ENCODE measurements around the gene ARRB1. TPM values are rescaled to one million over a fixed set of nuclear protein-coding genes. Genes with fewer than 3 reads are reported as not detected.

The ARRB1 gene
- total and polyA plus RNA-seq, 4 donors: 3.3 to 21.2 (median 12.5) TPM

DNA sequence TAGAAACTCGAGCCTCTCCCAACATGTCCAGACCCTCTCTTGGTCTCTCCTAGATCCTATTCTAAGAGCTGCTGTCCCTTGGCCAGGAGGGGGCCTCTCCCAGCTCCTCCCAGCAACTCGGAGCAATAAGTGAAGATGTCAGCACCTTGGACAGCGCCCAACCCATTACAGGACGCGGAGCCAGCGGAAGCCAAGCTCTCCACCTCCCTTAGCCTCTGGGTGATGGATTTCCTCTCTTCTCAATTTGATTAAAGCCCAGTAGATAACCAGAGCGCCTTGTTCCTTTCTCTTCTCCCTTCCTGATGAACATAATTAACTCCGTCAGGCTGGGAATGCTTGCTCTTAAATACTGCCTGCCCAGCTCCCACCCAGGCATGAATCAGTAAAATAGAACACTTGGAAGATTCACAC is 137.0 kb downstream of the ARRB1 start:
- Histone ChIP-seq H3K4me3 (ENCODE audit: low read depth in 1 of 3, low read length in 3 of 3) (no peak overlapping the region), H3K4me1 (ENCODE audit: control insufficient read depth in 4 of 4, insufficient read depth in 4 of 4, low read length in 3 of 4) (no peaks in the 10 kb centered on the region), H3K36me3 (ENCODE audit: control insufficient read depth in 4 of 4, insufficient read depth in 3 of 4, low read depth in 1 of 4, low read length in 3 of 4) (no peaks in the 10 kb centered on the region), H3K9me3 (ENCODE audit: control insufficient read depth in 4 of 4, low read length in 3 of 4) (no peaks in the 10 kb centered on the region), H3K27me3 (ENCODE audit: control insufficient read depth in 4 of 4, insufficient read depth in 4 of 4, low read length in 3 of 4) (no peaks in the 10 kb centered on the region), H3K27ac (ENCODE audit: low read depth in 1 of 2, low read length in 2 of 2) (no peak overlapping the region), H3K9ac (ENCODE audit: low read depth in 1 of 2, low read length in 2 of 2) (no peak overlapping the region)
- DNase-seq (ENCODE audit: low spot score): peak; percentile 83
- TF ChIP-seq CTCF (IDR thresholded peaks at IDR 0.05; ENCODE audit: low read depth, low read length, missing input control) (peak; percentile 11), RAD21 (IDR thresholded peaks at IDR 0.05) (peak in 1 of 2 donors; percentile 48), NR2F2 (IDR thresholded peaks at IDR 0.05) (no peak), MAX (IDR thresholded peaks at IDR 0.05) (no peak)
- TF ChIP-seq, protein P1, sequence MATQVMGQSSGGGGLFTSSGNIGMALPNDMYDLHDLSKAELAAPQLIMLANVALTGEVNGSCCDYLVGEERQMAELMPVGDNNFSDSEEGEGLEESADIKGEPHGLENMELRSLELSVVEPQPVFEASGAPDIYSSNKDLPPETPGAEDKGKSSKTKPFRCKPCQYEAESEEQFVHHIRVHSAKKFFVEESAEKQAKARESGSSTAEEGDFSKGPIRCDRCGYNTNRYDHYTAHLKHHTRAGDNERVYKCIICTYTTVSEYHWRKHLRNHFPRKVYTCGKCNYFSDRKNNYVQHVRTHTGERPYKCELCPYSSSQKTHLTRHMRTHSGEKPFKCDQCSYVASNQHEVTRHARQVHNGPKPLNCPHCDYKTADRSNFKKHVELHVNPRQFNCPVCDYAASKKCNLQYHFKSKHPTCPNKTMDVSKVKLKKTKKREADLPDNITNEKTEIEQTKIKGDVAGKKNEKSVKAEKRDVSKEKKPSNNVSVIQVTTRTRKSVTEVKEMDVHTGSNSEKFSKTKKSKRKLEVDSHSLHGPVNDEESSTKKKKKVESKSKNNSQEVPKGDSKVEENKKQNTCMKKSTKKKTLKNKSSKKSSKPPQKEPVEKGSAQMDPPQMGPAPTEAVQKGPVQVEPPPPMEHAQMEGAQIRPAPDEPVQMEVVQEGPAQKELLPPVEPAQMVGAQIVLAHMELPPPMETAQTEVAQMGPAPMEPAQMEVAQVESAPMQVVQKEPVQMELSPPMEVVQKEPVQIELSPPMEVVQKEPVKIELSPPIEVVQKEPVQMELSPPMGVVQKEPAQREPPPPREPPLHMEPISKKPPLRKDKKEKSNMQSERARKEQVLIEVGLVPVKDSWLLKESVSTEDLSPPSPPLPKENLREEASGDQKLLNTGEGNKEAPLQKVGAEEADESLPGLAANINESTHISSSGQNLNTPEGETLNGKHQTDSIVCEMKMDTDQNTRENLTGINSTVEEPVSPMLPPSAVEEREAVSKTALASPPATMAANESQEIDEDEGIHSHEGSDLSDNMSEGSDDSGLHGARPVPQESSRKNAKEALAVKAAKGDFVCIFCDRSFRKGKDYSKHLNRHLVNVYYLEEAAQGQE (IDR thresholded peaks at IDR 0.05): peak; percentile 100
- 4% methylated on average over 8 of the region's 8 CpGs for WGBS

Small RNA genes lying within 50 kb of the gene (small RNA-seq; reads per million reads assigned to genes)
- gene MIR326 (5.0 reads per million, percentile 92 among the genes with 10 or more reads in this experiment), gene SNORD15A (not detected)

Other genes with a start within 250 kb of the ARRB1 start
- 100 to 1,000 TPM in 1 of 2 donors, 10 to 100 TPM in 1; 92.1 to 184 TPM for gene SLCO2B1, start 200.6 kb downstream of the ARRB1 start, total RNA-seq
- gene SLCO2B1, start 200.6 kb downstream of the ARRB1 start, polyA plus RNA-seq: 100 to 1,000 TPM in 1 of 2 donors, 10 to 100 TPM in 1; 52.7 to 179 TPM
- gene TPBGL, start 110.9 kb downstream of the ARRB1 start, total RNA-seq: not detected
- gene TPBGL, start 110.9 kb downstream of the ARRB1 start, polyA plus RNA-seq: under 1 TPM in 1 of 2 donors, not detected in 1; 0.05 TPM
- gene RPS3, start 47.9 kb upstream of the ARRB1 start, total RNA-seq: 1,000 to 10,000 TPM in 1 of 2 donors, 100 to 1,000 TPM in 1; 289 to 1,115 TPM
- gene RPS3, start 47.9 kb upstream of the ARRB1 start, polyA plus RNA-seq: 100 to 1,000 TPM; 365 to 620 TPM
- under 1 TPM in 1 of 2 donors, not detected in 1; 0.42 TPM for gene KLHL35, start 81.5 kb upstream of the ARRB1 start, total RNA-seq
- gene KLHL35, start 81.5 kb upstream of the ARRB1 start, polyA plus RNA-seq: under 1 TPM; 0.07 to 0.15 TPM
- gene GDPD5, start 174.3 kb upstream of the ARRB1 start, total RNA-seq: 10 to 100 TPM in 1 of 2 donors, 1 to 10 TPM in 1; 4.8 to 22.8 TPM
- 1 to 10 TPM; 3.0 to 3.7 TPM for gene GDPD5, start 174.3 kb upstream of the ARRB1 start, polyA plus RNA-seq
- gene SERPINH1, start 210.6 kb upstream of the ARRB1 start, total RNA-seq: 100 to 1,000 TPM in 1 of 2 donors, 10 to 100 TPM in 1; 95.3 to 118 TPM
- gene SERPINH1, start 210.6 kb upstream of the ARRB1 start, polyA plus RNA-seq: 10 to 100 TPM in 1 of 2 donors, 1 to 10 TPM in 1; 5.0 to 42.1 TPM